Amniotic stem cell (primary cell): Measurements from ENCODE around the gene CEP44.
"Not testable (repeated sequence)": the region's sequence is repeated elsewhere in the genome, so short reads cannot be mapped to it uniquely, and the experiment has no call there.

Source experiments
- DNase-seq: peaks from one replicate; lab custom pipeline; 2025; lab: John Stamatoyannopoulos, UW

Gene CEP44

DNA sequence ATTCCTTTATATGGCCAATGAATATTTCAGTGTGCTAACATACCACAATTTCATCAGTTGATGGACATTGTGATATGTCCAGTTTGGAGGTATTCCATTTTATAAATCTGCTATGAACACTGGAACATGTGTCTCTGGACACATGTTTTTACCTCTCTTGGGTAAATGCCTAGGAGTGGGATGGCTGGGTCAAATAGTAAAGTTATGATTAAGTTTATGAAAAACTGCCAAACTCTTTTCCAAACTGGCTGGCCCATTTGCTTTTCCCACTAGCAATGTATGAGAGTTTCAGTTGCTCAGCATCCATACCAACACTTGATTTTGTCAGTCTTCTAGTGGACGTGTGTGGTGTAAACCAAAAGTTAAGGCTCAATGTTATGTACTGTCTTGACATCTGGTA lies 40.5 kb downstream of the CEP44 start:
- no peak for DNase-seq

GRCh38 chr4:174324725-174325124 lies 41.0 kb downstream of the CEP44 start:
- no peak for DNase-seq

- DNase-seq, result no peak
These were observed 49.2 kb downstream of the CEP44 start for GRCh38 chr4:174332741-174333493.

GRCh38 chr4:174334628-174335027 lies 50.9 kb downstream of the CEP44 start:
- DNase-seq, result no peak

GRCh38 chr4:174340714-174341113 lies 57.0 kb downstream of the CEP44 start:
- DNase-seq, result no peak

DNA sequence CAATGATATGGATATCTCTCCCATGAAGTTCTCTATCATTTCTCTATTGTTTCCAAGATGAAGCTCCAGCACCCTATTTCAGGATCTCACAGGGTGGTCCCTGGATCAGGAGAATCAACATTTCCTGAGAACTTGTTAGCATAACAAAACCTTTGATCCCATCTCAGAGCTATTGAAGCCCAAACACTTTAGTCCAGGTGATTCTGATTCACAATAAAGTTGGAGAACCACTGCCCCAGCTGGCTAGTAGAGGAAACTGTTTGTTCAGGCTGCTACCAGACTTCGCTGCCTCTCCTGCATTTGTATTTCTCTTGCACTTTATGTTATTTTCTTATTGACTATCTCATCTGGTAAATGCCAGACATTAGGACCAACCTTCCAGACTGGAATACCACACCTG lies 65.4 kb downstream of the CEP44 start:
- DNase-seq, result no peak

- no peak for DNase-seq
These were observed 68.5 kb downstream of the CEP44 start for GRCh38 chr4:174352061-174352819.

- no peak for DNase-seq
These were observed 73.6 kb downstream of the CEP44 start for GRCh38 chr4:174357321-174357720.

DNA sequence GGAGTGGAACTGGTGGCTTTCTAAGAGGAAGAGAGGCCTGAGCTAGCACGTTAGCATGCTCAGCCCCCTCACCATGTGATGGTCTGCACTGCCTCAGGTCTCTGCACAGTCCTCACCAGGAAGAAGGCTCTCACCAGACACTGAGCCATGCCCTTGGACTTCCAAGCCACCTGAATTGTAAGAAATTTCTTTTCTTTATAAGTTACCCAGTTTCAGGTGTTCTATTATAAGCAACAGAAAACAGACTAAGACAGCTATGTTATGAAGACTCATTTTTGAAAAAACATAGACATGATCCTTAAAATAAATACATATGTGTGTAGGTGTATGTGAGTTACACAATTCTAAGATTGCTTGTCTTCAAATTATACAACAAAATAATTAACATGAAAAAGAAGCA lies 74.7 kb downstream of the CEP44 start:
- DNase-seq, result no peak

- DNase-seq, result no peak
These were observed 75.1 kb downstream of the CEP44 start for GRCh38 chr4:174358829-174359228.

DNA sequence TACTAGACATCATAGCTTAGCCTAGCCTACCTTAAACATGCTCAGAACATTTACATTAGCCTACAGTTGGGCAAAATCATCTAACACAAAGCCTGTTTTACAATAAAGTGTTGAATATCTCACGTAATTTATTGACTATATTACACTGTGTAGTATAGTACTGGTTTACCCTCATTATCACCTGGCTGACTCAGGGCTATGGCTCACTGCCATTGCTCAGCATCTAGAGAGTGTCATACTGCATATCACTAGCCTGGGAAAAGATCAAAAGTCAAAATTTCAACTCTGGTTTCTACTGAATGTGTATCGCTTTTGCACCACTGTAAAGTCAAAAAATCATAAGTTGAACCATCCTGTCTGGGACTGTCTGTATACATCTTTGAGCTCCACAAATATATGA lies 78.6 kb downstream of the CEP44 start:
- no peak for DNase-seq

DNA sequence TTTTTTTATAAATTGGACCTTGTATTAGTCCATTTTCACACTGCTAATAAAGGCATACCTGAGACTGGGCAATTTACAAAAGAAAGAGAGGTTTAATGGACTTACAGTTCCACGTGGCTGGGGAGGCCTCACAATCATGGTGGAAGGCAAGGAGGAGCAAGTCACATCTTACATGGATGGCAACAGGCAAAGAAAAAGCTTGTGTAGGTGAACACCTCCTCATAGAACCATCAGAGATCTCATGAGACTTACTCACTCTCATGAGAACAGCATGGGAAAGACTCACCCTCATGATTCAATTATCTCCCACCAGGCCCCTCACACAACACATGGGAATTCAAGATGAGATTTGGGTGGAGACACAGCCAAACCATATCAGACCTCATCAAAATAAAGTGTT lies 80.1 kb downstream of the CEP44 start:
- DNase-seq, result not testable (repeated sequence)

- DNase-seq, result no peak
These were observed 81.4 kb downstream of the CEP44 start for GRCh38 chr4:174365018-174365587.

GRCh38 chr4:174369985-174370384 lies 86.3 kb downstream of the CEP44 start:
- no peak for DNase-seq

- no peak for DNase-seq
These were observed 90.1 kb downstream of the CEP44 start for GRCh38 chr4:174373821-174374220.

GRCh38 chr4:174375422-174375821 lies 91.7 kb downstream of the CEP44 start:
- DNase-seq, result no peak

DNA sequence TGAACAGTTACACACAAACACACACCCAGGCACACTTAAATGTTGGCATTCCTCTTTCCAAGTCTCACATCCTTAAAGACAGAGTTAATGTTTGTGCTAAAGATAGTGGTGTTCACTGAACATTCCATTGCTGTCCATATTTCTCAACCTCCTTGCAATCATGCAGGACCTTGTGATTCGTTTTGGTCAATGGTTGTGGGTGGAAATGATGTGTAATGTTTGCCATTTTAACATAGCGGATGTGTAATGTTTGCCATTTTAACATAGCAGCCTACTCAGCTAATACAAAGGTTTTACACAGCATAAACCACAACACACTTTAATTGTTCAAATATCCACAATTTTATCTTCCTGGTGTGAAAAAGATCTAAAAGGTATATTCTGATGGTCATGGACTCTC lies 93.9 kb downstream of the CEP44 start:
- no peak for DNase-seq

DNA sequence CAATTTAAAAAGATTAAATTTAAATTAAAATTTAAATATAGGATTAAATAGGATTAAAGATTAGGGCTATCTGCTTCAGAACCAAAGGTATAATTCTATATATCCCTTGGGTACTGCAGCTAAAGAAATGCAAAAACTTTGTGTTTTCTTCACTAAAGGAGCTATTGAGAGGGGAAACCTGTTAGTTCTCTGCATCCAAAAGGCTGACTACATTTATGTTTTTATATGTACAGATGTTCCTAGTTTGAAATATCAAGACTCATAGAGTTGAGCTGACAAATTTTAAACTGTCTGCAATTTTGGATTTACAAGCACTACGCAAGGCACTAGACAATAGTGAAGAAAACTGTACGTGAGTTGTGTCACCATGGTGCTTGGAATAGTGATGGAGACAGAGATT lies 95.2 kb downstream of the CEP44 start:
- no peak for DNase-seq

DNA sequence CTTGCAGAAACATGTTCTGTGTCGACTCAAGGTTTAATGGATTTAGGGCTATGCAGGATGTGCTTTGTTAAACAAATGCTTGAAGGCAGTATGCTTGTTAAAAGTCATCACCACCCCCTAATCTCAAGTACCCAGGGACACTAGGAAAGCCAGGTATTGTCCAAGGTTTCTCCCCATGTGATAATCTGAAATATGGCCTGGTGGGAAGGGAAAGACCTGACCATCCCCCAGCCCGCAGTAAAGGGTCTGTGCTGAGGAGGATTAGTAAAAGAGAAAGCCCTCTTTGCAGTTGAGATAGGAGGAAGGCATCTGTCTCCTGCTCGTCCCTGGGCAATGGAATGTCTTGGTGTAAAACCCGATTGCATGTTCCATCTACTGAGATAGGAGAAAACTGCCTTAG lies 96.5 kb downstream of the CEP44 start:
- not testable (repeated sequence) for DNase-seq

GRCh38 chr4:174380699-174381439 lies 97.2 kb downstream of the CEP44 start:
- no peak for DNase-seq

DNA sequence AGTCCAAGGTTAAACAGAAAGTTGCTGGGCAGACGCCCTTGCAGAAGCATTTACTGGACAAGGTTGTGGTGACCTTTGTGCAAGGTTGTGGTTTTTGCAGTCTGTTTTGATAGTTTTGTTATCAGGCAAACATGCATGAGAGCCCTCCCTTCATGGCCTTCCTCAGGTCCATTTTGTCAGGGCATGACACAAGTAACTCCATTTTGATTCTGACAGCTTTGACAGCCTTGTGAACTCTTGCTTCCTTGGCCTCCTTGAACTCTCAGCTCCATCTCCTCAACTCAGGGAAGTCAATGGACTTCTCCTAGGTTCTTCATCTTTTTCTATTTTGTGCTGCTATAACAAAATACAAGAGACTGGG lies 97.7 kb downstream of the CEP44 start:
- DNase-seq, result no peak
